ENCODE results near the gene JMJD6. TPM values are rescaled to one million over a fixed set of nuclear protein-coding genes. Genes with fewer than 3 reads are reported as not detected.
A peak's percentile ranks its signal among the peaks of the same experiment; 100 is the strongest.

JMJD6 gene
- total RNA-seq, 1 donor from 2014 or later, result 32.7 TPM

DNA sequence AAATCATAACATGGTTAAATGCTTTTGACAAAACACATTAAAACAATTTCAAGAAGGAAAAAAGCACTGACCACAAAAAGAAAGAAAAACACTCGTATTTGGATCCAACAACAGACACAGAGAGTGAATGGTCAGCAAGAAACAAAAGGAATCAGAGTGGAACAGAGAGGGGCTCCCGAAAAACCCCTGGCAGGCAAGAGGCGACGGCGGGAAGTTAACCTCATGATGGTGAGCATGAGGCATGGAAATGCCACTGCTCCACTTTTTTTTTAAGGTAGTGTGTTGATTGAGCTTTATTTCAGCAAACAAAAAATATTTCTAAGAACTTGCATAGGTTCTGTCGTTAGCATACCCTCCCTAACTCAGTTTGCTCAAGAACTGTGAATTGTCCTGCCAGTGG, 50.8 kb downstream of the JMJD6 start:
- CTCF ChIA-PET, result no interaction called here
- H3K9me3 Mint-ChIP-seq, result no peaks in the 10 kb centered on the region
- intact Hi-C loops (cut with micrococcal nuclease), result no loop called here
- no peak overlapping the region for H3K4me3 Mint-ChIP-seq
- H3K4me1 Mint-ChIP-seq, result peaks cover 20% of the 10 kb centered on the region
- TF ChIP-seq, protein P1, sequence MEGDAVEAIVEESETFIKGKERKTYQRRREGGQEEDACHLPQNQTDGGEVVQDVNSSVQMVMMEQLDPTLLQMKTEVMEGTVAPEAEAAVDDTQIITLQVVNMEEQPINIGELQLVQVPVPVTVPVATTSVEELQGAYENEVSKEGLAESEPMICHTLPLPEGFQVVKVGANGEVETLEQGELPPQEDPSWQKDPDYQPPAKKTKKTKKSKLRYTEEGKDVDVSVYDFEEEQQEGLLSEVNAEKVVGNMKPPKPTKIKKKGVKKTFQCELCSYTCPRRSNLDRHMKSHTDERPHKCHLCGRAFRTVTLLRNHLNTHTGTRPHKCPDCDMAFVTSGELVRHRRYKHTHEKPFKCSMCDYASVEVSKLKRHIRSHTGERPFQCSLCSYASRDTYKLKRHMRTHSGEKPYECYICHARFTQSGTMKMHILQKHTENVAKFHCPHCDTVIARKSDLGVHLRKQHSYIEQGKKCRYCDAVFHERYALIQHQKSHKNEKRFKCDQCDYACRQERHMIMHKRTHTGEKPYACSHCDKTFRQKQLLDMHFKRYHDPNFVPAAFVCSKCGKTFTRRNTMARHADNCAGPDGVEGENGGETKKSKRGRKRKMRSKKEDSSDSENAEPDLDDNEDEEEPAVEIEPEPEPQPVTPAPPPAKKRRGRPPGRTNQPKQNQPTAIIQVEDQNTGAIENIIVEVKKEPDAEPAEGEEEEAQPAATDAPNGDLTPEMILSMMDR (IDR thresholded peaks at IDR 0.05), result no peak
- no peaks in the 10 kb centered on the region for H3K27me3 Mint-ChIP-seq
- H3K36me3 Mint-ChIP-seq (ENCODE audit: low read depth), result peaks cover 5% of the 10 kb centered on the region
- no peak for ATAC-seq (ENCODE audit: low read depth)
- POLR2A ChIA-PET, result interaction anchor here (0.7 kb wide), 1 partner anchor 359 kb away, joined by 5 read pairs; no protein-coding TSS in a partner anchor
- no peak overlapping the region for H3K27ac Mint-ChIP-seq
- DNase-seq, result no peak

DNA sequence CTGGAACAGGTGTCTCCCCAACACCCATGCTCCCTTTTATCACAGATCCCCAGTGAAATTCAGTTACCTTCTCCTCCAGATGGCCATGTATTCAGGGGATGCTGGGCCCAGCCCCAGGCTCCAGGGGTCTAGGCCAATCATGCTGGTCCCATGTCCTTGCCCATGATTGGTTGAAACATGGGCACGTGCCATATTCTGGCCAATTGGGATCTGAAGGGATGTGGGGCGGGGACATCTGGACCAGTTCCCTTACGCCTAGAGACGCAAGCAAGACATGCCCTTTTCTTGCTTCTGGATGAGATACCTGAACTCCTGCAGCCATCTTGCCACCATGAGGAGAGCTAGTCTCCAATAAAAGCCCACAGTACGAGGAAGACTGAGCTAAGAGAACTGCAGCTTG, 51.8 kb downstream of the JMJD6 start:
- no peaks in the 10 kb centered on the region for H3K9me3 Mint-ChIP-seq
- intact Hi-C loops (cut with micrococcal nuclease), result no loop called here
- ChIA-PET POLR2A (no interaction called here), CTCF (interaction anchor here (0.6 kb wide), 1 partner anchor 31 kb away, joined by 3 read pairs; no protein-coding TSS in a partner anchor)
- peaks cover 22% of the 10 kb centered on the region for H3K4me1 Mint-ChIP-seq
- H3K36me3 Mint-ChIP-seq (ENCODE audit: low read depth), result peaks cover 5% of the 10 kb centered on the region
- H3K27me3 Mint-ChIP-seq, result no peaks in the 10 kb centered on the region
- no peak for ATAC-seq (ENCODE audit: low read depth)
- DNase-seq, result no peak
- TF ChIP-seq, protein P1 (IDR thresholded peaks at IDR 0.05), result no peak
- no peak overlapping the region for H3K27ac Mint-ChIP-seq
- H3K4me3 Mint-ChIP-seq, result no peak overlapping the region

DNA sequence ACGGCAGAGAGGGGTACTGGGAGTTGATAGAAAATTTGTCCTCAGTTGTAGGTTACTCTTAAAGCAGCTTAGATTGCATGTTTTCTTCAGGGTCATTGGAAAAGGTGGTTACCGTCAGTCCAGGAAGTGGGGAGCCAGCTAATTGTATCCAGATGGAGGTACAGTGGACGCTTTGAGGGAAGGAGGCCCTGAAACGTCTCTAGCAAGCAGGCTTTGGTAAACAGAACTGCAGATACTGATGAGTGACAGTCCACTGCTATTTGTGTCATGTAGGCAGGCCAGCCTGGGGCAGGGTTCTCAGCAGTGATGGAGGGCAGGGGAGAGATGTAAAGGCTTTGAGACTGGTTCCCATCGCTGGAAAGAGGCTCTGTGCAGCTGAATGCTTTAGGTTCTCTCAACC, 52.7 kb downstream of the JMJD6 start:
- POLR2A ChIA-PET, result no interaction called here
- intact Hi-C loops (cut with micrococcal nuclease), result no loop called here
- peaks cover 5% of the 10 kb centered on the region for H3K36me3 Mint-ChIP-seq (ENCODE audit: low read depth)

DNA sequence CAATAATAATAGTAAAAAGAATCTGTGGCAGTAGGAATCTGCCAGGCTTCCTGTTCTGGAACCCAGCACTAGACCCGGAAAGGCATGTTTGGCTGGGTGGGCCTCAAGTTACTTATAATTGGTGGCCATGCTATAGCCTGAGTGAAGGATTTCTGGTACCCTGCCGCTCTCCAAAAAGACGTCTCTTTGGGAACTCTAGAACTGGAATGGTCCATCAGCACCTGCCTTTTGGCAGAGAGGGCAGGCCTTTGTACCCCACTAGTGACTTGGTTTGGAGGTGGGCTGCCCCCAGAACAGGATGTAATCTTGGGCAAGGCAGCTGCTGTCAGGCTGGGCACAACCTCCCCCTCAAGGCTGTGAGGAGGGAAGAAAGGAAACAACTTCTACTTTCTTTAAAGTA, 53.5 kb downstream of the JMJD6 start:
- no peak for ATAC-seq (ENCODE audit: low read depth)
- Mint-ChIP-seq H3K27ac (no peak overlapping the region), H3K27me3 (peaks cover 4% of the 10 kb centered on the region), H3K4me1 (peaks cover 22% of the 10 kb centered on the region), H3K36me3 (ENCODE audit: low read depth) (peaks cover 5% of the 10 kb centered on the region), H3K4me3 (peak overlapping the region; percentile 91), H3K9me3 (no peaks in the 10 kb centered on the region)
- ChIA-PET CTCF (interaction anchor here (1.4 kb wide), 1 partner anchor 150 kb away, joined by 4 read pairs; no protein-coding TSS in a partner anchor), POLR2A (no interaction called here)
- intact Hi-C loops (cut with micrococcal nuclease), result no loop called here
- DNase-seq, result no peak
- TF ChIP-seq, protein P1 (IDR thresholded peaks at IDR 0.05), result no peak

More for the DNA sequence above, 52.7 kb downstream of the JMJD6 start:
- CTCF ChIA-PET, result no interaction called here
- ATAC-seq (ENCODE audit: low read depth) (no peak), DNase-seq (no peak)
- H3K9me3 Mint-ChIP-seq, result no peaks in the 10 kb centered on the region
- no peaks in the 10 kb centered on the region for H3K27me3 Mint-ChIP-seq
- H3K4me3 Mint-ChIP-seq, result no peak overlapping the region
- TF ChIP-seq, protein P1 (IDR thresholded peaks at IDR 0.05), result no peak
- no peak overlapping the region for H3K27ac Mint-ChIP-seq
- peaks cover 22% of the 10 kb centered on the region for H3K4me1 Mint-ChIP-seq

DNA sequence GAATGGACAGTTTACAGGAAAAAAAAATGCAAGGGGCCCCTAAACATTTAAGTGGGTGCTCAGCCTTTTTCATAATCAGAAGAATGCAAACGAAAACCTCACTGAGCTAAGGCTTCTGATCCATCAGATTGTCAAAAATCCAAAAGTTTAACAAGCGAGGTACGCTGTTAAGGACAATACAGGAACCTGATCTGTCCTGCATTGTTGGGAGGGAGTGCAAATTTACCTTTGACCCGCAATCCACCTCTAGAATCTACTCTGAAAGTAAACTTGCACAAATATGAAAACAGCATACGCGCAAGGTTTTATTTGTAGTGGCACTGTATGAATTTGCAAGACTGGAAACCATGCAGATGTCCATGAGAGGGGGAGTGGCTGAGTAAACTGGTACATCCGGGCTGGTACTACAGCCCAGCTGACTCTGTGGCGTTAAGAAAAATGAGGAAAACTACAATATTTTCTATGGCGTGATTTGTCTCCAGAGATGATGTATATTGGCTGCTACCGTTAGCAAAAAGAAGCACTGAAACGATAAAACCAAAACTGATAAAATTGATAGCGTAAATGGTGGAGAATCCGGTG, 54.0 kb downstream of the JMJD6 start:
- peaks cover 8% of the 10 kb centered on the region for H3K27me3 Mint-ChIP-seq
- CTCF ChIA-PET, result interaction anchor here (1.4 kb wide), 1 partner anchor 149 kb away, joined by 4 read pairs; no protein-coding TSS in a partner anchor
- intact Hi-C loops (cut with micrococcal nuclease), result no loop called here
- TF ChIP-seq, protein P1 (IDR thresholded peaks at IDR 0.05), result no peak
- H3K4me1 Mint-ChIP-seq, result peaks cover 22% of the 10 kb centered on the region
- H3K27ac Mint-ChIP-seq, result peak overlapping the region; percentile 90
- ATAC-seq (ENCODE audit: low read depth) (no peak), DNase-seq (no peak)
- H3K9me3 Mint-ChIP-seq, result no peaks in the 10 kb centered on the region
- peaks cover 5% of the 10 kb centered on the region for H3K36me3 Mint-ChIP-seq (ENCODE audit: low read depth)
- H3K4me3 Mint-ChIP-seq, result peak overlapping the region; percentile 91
- POLR2A ChIA-PET, result interaction anchor here (0.5 to 2.6 kb wide), 15 partner anchors 9 to 1360 kb away, joined by 3 to 21 read pairs (median 4); partner anchors contain the start of genes FBF1, JMJD6, METTL23 and MFSD11
